Glomerular endothelial cell (primary cell): Measurements from ENCODE around the gene FOXL3. TPM values are rescaled to one million over a fixed set of nuclear protein-coding genes. Genes with fewer than 3 reads are reported as not detected.
"Not testable (repeated sequence)": the region's sequence is repeated elsewhere in the genome, so short reads cannot be mapped to it uniquely, and the experiment has no call there.

ENCODE experiments used
- DNase-seq: peaks from one replicate; pipeline ENCODE4 v3.0.0-alpha.2; 2011; ENCODE audit warnings: low read depth, low spot score; ENCODE audit errors: extremely low read depth
- total RNA-seq: library from RNA; depleted of rRNA; stranded (reverse); fragments of >200 nt; gene quantifications from 2 replicates; pipeline ENCODE4 v1.2.3, GENCODE V29; 2015

Gene FOXL3
- total RNA-seq, 1 donor from 2014 or later = not detected

- DNase-seq = no peak
Observed at GRCh38 chr7:254337-255037, 35.5 kb upstream of the FOXL3 start.

- no peak for DNase-seq
Observed at GRCh38 chr7:255038-255435, 34.9 kb upstream of the FOXL3 start.

GRCh38 chr7:255721-256361 lies 34.1 kb upstream of the FOXL3 start:
- DNase-seq = no peak

- DNase-seq = no peak
Observed at GRCh38 chr7:256461-256940, 33.5 kb upstream of the FOXL3 start.

- no peak for DNase-seq
Observed at GRCh38 chr7:256981-257646, 32.9 kb upstream of the FOXL3 start.

GRCh38 chr7:257647-257992 lies 32.4 kb upstream of the FOXL3 start:
- DNase-seq = no peak

GRCh38 chr7:258476-259190 lies 31.3 kb upstream of the FOXL3 start:
- DNase-seq = no peak

GRCh38 chr7:259191-259505 lies 30.8 kb upstream of the FOXL3 start:
- no peak for DNase-seq

- no peak for DNase-seq
Observed at GRCh38 chr7:259751-260405, 30.1 kb upstream of the FOXL3 start.

GRCh38 chr7:260441-261281 lies 29.3 kb upstream of the FOXL3 start:
- no peak for DNase-seq

GRCh38 chr7:261341-262250 lies 28.4 kb upstream of the FOXL3 start:
- DNase-seq = no peak

GRCh38 chr7:262251-262572 lies 27.8 kb upstream of the FOXL3 start:
- no peak for DNase-seq

GRCh38 chr7:262631-263311 lies 27.2 kb upstream of the FOXL3 start:
- not testable (repeated sequence) for DNase-seq

GRCh38 chr7:263483-264351 lies 26.3 kb upstream of the FOXL3 start:
- not testable (repeated sequence) for DNase-seq

- no peak for DNase-seq
Observed at GRCh38 chr7:264541-265191, 25.3 kb upstream of the FOXL3 start.

- no peak for DNase-seq
Observed at GRCh38 chr7:265192-265997, 24.6 kb upstream of the FOXL3 start.
